H1 (cell line): ENCODE results near the gene C12orf56. TPM values are rescaled to one million over a fixed set of nuclear protein-coding genes. Genes with fewer than 3 reads are reported as not detected.

Source experiments
- CEBPB ChIP-seq: IDR thresholded peaks from 2 replicates; pipeline ENCODE4 v1.6.1; 2012; ENCODE audit warnings: low read depth, low read length
- MAFK ChIP-seq: IDR thresholded peaks from 2 replicates; pipeline ENCODE4 v1.6.1; 2012; ENCODE audit warnings: low read depth, mild to moderate bottlenecking, improper control_type of control experiment, low read length
- NRF1 ChIP-seq: IDR thresholded peaks from 2 replicates; pipeline ENCODE4 v1.6.1; 2011; ENCODE audit warnings: mild to moderate bottlenecking, low read depth, low read length, improper control_type of control experiment
- RBBP5 ChIP-seq: IDR thresholded peaks from 2 replicates; pipeline ENCODE4 v1.7.1; 2012; ENCODE audit warnings: low read depth, mild to moderate bottlenecking, inconsistent platforms, low read length, moderate library complexity, borderline replicate concordance
- SIN3A ChIP-seq, 2 experiments: IDR thresholded peaks in 1 of 2; conservative IDR thresholded peaks in 1 of 2; 2 replicates each; pipeline ENCODE4 v1.6.1; 2011 to 2012; ENCODE audit warnings: low read length in 2 of 2, improper control_type of control experiment in 1 of 2, low read depth in 1 of 2, mild to moderate bottlenecking in 1 of 2
- SIX5 ChIP-seq: IDR thresholded peaks from 2 replicates; pipeline ENCODE4 v1.6.1; 2011; ENCODE audit warnings: mild to moderate bottlenecking, low read depth, low read length
- SP2 ChIP-seq: IDR thresholded peaks from 2 replicates; pipeline ENCODE4 v1.6.1; 2012; ENCODE audit warnings: mild to moderate bottlenecking, low read length, inconsistent platforms
- polyA plus RNA-seq, 7 experiments: library from polyadenylated mRNA; depleted of rRNA in 3 of 7; stranded (reverse) in 5 of 7; unstranded in 2 of 7; fragments of >200 nt in 5 of 7; fragments of 200-250 nt in 2 of 7; gene quantifications; 1 replicate in 5 of 7; 2 replicates in 1 of 7; 4 replicates in 1 of 7; pipeline versions ENCODE4 v1.2.1 to v1.2.3, GENCODE V29; 2011 to 2013; ENCODE audit warnings: missing spikeins in 2 of 7, mixed read lengths in 2 of 7
- total RNA-seq: library from RNA; stranded (reverse); fragmentation: NEBNext Ultra II Directional; extraction: Animal tissue kit (Norgen Biotek cat#: 25700); gene quantifications from 2 replicates; pipeline ENCODE4 v1.2.1, GENCODE V29; 2021

The C12orf56 gene
- total and polyA plus RNA-seq, 2 of the 8 experiments (the other 6 are each of a cell fraction or from before 2014, with no cell fraction given), result 1.1 to 2.9 TPM

- TF ChIP-seq MAFK, result no peak
- TF ChIP-seq SIN3A (conservative IDR thresholded peaks at IDR 0.05 in 1 of 2, IDR thresholded peaks at IDR 0.05 in 1 of 2; ENCODE audit: low read depth in 1 of 2, low read length in 2 of 2), result no peak
- TF ChIP-seq SP2, result no peak
- no peak for TF ChIP-seq SIX5
- TF ChIP-seq NRF1, result no peak
- TF ChIP-seq CEBPB, result no peak
- no peak for TF ChIP-seq RBBP5
Measured at GRCh38 chr12:64258576-64258975, 132.0 kb downstream of the C12orf56 start (continued).
